Endothelial cell (in vitro differentiated cells): ENCODE data around the gene TATDN2. TPM values are rescaled to one million over a fixed set of nuclear protein-coding genes. Genes with fewer than 3 reads are reported as not detected.
A peak's percentile ranks its signal among the peaks of the same experiment; 100 is the strongest.

Source experiments
- DNase-seq: peaks from one replicate; pipeline ENCODE4 v3.0.0; 2021; ENCODE audit warnings: low spot score
- H3K27ac Mint-ChIP-seq: one replicate; pipeline ENCODE4 v1.8.0; 2021; ENCODE audit warnings: mixed read lengths, inconsistent platforms; ENCODE audit not compliant: unreplicated experiment
- H3K27me3 Mint-ChIP-seq: one replicate; pipeline ENCODE4 v1.8.0; 2021; ENCODE audit warnings: mild to moderate bottlenecking, moderate library complexity, mixed read lengths, inconsistent platforms; ENCODE audit not compliant: unreplicated experiment
- H3K36me3 Mint-ChIP-seq: one replicate; pipeline ENCODE4 v1.8.0; 2021; ENCODE audit warnings: mild to moderate bottlenecking, low read depth, mixed read lengths, inconsistent platforms; ENCODE audit not compliant: unreplicated experiment
- H3K4me1 Mint-ChIP-seq: one replicate; pipeline ENCODE4 v1.8.0; 2021; ENCODE audit warnings: mild to moderate bottlenecking, mixed read lengths, inconsistent platforms; ENCODE audit not compliant: unreplicated experiment
- H3K4me3 Mint-ChIP-seq: one replicate; pipeline ENCODE4 v1.8.0; 2021; ENCODE audit warnings: mild to moderate bottlenecking, mixed read lengths, inconsistent platforms; ENCODE audit not compliant: unreplicated experiment
- H3K9me3 Mint-ChIP-seq: one replicate; pipeline ENCODE4 v1.8.0; 2021; ENCODE audit warnings: mixed read lengths, inconsistent platforms; ENCODE audit not compliant: unreplicated experiment
- total RNA-seq: library from RNA; stranded (reverse); fragmentation: NEBNext Ultra II Directional; extraction: Animal tissue kit (Norgen Biotek cat#: 25700); gene quantifications from one replicate; pipeline ENCODE4 v1.2.1, GENCODE V29; 2021; ENCODE audit not compliant: unreplicated experiment
- TF ChIP-seq, protein P1 (sequence below): fragments of 200-600 bp; sonication (generic); IDR thresholded peaks from one replicate; pipeline ENCODE4 v1.5.0; 2021; ENCODE audit warnings: antibody characterized with exemption; ENCODE audit not compliant: unreplicated experiment

Gene TATDN2
- total RNA-seq, 1 donor from 2014 or later = 41.2 TPM

DNA sequence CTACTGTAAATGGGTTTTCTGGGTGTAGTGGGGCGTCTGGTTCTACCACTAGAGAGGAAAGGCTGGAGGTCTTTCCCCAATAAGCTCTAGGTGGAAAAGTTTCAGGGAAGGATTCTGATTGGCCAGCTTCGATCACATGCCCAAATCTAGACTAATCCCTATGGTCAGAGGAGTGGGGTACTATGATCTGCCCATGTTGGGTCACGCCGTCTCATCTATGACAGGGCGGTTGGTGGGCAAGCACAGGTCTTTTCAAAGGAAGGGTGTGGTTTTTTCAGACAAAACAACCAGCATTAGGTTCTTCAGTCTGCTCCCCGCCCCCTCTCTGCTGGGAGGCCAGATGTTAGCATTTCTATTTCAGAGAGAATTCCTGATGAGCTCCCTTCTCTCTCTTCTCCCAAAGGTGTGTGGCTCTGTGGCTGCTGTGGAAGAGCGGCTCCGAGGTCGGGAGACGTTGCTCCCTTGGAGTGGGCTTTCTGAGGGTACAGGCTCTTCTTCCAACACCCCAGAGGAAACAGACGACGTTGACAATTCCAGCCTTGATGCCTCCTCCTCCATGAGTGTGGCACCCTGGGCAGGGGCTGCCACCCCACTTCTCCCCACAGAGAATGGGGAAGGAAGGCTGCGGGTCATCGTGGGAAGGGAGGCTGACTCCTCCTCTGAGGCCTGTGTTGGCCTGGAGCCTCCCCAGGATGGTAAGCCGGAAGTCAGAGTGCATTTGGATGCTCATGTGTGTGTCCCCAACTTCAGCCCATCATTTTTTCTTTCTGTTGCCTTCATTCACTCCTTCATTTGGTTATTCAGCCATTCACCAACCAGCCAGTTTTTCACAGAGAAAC is 9.7 kb upstream of the TATDN2 start:
- DNase-seq = no peak
- Mint-ChIP-seq H3K4me3 (peak overlapping the region; percentile 25), H3K4me1 (no peaks in the 10 kb centered on the region), H3K27ac (peak overlapping the region; percentile 22), H3K9me3 (no peaks in the 10 kb centered on the region), H3K27me3 (peaks cover 4% of the 10 kb centered on the region), H3K36me3 (peaks cover 17% of the 10 kb centered on the region)
- TF ChIP-seq, protein P1, sequence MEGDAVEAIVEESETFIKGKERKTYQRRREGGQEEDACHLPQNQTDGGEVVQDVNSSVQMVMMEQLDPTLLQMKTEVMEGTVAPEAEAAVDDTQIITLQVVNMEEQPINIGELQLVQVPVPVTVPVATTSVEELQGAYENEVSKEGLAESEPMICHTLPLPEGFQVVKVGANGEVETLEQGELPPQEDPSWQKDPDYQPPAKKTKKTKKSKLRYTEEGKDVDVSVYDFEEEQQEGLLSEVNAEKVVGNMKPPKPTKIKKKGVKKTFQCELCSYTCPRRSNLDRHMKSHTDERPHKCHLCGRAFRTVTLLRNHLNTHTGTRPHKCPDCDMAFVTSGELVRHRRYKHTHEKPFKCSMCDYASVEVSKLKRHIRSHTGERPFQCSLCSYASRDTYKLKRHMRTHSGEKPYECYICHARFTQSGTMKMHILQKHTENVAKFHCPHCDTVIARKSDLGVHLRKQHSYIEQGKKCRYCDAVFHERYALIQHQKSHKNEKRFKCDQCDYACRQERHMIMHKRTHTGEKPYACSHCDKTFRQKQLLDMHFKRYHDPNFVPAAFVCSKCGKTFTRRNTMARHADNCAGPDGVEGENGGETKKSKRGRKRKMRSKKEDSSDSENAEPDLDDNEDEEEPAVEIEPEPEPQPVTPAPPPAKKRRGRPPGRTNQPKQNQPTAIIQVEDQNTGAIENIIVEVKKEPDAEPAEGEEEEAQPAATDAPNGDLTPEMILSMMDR = no peak

DNA sequence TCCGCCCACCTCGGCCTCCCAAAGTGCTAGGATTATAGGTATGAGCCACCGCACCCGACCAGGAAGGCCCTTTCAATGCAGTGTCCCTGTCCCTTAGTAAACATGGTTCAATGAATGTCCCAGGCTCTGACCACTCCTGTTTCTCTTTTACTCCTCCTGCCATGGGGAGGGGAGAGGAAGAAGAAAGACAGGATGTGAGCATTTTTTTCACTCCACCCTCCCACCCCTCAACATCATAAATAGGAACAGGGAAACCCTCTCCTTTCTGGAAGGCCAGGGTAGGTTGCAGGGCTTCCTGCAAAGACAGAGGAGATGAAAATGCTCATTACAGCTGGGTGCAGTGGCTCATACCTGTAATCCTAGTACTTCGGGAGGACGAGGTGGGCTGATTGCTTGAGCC is 7.5 kb upstream of the TATDN2 start:
- Mint-ChIP-seq H3K9me3 (no peaks in the 10 kb centered on the region), H3K27ac (no peak overlapping the region), H3K36me3 (peaks cover 14% of the 10 kb centered on the region), H3K27me3 (peaks cover 4% of the 10 kb centered on the region), H3K4me1 (no peaks in the 10 kb centered on the region), H3K4me3 (no peak overlapping the region)
- DNase-seq = no peak
- TF ChIP-seq, protein P1 = no peak

DNA sequence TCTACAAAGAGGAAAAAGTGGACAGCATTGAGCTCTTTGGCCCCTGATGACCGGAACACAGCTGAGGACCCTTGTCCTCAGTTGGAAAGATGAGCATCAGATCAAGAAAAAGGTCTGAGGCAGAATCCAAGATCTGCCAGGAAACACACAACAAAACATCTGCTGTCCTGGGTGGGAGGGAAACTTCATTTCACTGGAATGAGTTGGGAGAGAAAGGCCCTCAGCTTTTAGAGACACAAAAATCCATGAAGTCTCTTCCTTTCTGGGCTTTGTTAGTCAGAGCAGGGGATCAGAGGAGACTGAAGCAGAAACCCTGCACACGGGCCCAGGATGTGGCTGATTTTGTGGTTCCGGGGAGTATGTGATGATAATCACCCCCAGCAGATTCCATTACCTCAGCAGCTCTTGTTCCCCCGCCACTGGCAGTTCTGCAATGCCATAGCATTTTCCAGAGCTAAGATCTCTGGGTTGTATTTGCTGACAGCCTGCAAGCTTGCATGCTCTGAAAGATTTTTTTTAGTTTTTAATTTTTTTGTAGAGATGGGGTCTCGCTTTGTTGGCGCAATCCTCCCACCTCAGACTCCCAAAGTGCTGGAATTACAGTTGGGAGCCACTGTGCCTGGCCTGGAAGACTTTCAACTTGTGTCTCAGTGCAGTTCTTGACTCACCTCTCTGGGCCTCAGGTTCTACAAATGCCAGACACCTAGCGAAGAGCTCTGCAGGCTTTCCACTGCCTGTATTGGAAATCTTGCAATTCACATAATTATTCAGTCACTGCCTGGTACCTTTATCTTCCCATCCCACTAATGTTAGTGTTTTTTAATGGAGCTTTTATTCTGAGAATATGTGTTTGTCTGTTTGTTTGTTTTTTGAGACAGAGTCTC is 5.8 kb upstream of the TATDN2 start:
- peaks cover 15% of the 10 kb centered on the region for H3K36me3 Mint-ChIP-seq
- no peak overlapping the region for H3K4me3 Mint-ChIP-seq
- no peak overlapping the region for H3K27ac Mint-ChIP-seq
- TF ChIP-seq, protein P1 = no peak
- peaks cover 2% of the 10 kb centered on the region for H3K27me3 Mint-ChIP-seq
- peaks cover 4% of the 10 kb centered on the region for H3K9me3 Mint-ChIP-seq
- DNase-seq = no peak
- H3K4me1 Mint-ChIP-seq = no peaks in the 10 kb centered on the region

DNA sequence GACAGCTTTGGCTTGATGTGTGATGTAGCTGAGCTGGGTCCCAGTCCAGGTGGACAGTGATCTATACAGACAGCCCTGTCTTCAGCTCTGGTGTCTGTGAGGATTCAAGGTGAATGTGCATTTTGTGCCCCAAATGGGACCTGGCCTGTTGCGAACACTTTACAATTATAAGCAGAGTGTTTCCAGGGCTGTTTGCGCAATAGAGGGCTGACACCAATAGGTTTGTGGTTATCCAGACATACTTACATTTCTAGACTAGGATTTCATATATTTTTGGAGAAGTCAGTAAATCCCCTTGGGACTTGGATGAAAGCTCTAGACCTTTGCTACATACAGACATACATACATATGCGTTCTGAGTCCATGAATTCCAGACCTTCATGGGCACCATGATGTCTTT is 4.2 kb upstream of the TATDN2 start:
- Mint-ChIP-seq H3K27me3 (peaks cover 3% of the 10 kb centered on the region), H3K9me3 (peaks cover 4% of the 10 kb centered on the region), H3K4me3 (no peak overlapping the region), H3K36me3 (peaks cover 6% of the 10 kb centered on the region), H3K27ac (no peak overlapping the region), H3K4me1 (peaks cover 5% of the 10 kb centered on the region)
- no peak for DNase-seq
- TF ChIP-seq, protein P1 = no peak
